Left renal pelvis (tissue), 4 donors: ENCODE results near the gene CYP4F22. TPM values are rescaled to one million over a fixed set of nuclear protein-coding genes. Genes with fewer than 3 reads are reported as not detected.
"Not testable (repeated sequence)": the region's sequence is repeated elsewhere in the genome, so short reads cannot be mapped to it uniquely, and the experiment has no call there.

Source experiments
- DNase-seq, 4 donors: peaks; one replicate each; pipeline ENCODE4 v3.0.0-alpha.2; 2013; ENCODE audit warnings: low read depth in 4 of 4, low spot score in 3 of 4
- polyA plus RNA-seq, 4 donors: library from polyadenylated mRNA; unstranded; fragments of 120-200 nt; gene quantifications; one replicate each; pipeline ENCODE4 v1.2.1, GENCODE V29; 2013; ENCODE audit not compliant: insufficient read length in 4 of 4

Gene CYP4F22
- polyA plus RNA-seq: under 1 TPM in 2 of 4 donors, not detected in 2; 0.58 to 0.96 TPM

DNA sequence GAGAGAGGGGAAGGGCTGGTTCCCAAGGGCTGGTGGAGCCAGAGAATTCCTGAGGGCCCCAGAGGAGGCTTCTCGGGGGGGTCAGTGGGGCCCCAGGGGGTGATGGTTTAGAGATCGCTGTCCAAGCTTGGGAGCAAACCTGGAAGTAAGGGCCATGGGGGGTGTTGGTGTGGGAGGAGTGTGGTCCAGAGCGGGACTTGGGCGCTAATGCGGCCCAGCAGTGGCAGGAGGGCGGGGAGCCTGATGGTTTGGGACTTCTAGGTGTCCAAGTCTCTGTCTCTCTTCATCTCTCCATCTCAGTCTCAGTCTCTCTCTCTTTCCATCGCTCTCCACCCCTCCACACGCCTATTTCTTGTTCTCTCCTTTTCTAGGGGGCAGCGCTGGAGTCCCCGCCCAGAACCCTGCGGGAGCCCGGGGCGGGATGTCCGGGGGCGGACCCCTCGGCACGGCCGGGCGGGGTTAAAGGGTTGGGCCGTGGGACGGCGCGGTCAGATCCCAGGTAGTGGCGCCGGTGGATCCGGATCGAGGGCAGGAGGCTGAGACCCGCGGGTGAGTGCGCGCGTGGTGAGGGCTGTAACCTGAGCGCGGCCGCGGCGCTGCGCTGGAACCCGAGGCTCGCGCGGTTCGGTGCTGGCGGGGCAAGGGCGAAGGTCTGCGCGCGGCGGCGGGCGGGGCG is at the start of gene CYP4F22:
Gene CYP4F22 (plus strand): TSS at position 491 of the 676 bp plus-strand sequence. CDS start 16,812 bp downstream, outside the sequence.
- DNase-seq: no peak

DNA sequence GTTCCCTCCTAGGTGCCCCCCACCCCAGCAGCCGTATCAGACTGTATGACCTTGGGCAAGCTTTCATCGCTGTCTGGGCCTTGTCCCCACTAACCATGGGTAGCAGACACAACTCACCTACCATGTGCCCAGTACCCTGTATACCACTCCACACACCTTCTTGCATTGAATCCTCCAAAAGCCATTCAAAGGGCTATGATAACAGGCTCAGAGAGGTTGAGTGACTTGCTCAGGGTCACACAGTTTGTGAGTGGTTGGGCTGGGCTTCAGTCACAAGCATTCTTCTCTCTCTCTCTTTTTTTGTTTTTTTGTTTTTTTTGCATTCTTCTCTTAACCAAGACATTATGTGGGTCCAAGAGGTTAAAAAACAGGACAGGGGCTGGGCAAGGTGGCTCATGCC is 46.6 kb upstream of the CYP4F22 start:
- DNase-seq: no peak

DNA sequence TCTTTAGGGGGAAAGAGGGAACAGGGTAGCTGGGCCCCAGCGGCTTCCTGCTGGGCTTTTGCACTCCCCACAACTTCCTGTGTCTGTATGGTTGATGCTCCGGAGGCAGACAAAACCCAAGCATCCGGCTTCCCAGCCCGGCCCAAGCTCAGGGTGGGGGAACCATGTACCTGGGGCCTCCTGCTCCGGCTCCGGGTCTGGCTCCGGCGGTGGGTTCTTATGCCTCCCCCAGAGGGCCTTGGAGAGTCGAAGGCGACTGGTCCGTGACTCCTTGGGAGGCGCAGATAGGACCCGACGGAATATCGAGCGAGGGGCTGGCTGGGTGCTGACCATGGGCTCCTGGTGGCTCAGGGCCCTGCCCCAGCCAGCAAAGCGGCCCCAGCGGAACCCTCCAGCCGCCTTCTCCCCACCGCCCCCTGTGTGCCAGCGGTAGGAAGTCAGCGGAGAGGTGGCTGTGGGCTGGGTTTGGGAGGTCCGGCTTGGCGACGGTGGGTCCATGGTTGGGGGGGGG is 44.4 kb upstream of the CYP4F22 start:
- DNase-seq: no peak

DNA sequence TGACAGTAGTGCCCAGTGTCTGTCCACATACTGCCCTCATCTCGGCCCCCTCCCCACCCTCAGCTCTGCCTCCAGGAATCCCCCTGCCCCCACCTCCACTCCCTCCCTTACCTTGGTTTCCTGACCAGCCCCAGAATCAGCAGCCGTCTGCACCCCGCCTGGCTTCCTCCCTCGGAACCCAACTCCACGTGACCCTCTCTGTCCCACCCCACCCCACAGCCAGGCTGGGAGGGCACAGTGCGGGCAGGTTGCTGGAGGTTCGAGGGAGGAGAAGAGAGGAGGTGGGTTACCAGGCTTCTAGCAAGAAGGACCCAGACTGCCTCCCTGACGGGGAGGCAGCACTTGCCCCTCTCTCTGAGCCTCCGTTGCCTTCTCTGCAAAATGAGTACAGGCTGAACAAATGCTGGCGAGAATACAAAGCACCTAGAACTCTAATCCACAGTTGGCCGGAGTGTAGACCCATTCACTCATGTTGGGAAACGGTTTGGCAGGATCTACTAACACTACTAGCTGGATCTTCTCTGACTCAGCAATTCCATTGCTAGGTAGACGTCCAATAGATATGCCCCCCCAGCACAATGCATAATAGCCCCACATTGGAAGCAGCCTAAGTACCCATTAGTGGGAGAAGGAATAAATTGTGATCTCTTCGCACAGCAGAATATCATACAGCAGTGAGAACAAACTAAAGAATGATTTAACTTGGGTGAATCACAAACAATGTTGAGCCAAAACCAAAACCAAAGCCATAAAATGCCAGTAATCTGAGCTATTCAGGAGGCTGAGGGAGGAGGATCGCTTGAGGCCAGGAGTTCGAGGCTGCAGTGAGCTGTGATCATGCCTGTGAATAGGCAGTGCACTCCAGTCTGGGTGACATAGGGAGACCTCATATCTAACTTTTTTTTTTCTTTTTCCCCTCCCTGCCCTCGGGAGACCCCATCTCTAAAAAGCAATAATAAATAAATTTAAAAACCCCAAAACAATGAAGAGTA is 43.6 kb upstream of the CYP4F22 start, which contains the start of gene RASAL3:
Gene RASAL3 (minus strand): TSS at position 151 of the 992 bp plus-strand sequence. CDS start 186 bp downstream, outside the sequence.
- no peak for DNase-seq

DNA sequence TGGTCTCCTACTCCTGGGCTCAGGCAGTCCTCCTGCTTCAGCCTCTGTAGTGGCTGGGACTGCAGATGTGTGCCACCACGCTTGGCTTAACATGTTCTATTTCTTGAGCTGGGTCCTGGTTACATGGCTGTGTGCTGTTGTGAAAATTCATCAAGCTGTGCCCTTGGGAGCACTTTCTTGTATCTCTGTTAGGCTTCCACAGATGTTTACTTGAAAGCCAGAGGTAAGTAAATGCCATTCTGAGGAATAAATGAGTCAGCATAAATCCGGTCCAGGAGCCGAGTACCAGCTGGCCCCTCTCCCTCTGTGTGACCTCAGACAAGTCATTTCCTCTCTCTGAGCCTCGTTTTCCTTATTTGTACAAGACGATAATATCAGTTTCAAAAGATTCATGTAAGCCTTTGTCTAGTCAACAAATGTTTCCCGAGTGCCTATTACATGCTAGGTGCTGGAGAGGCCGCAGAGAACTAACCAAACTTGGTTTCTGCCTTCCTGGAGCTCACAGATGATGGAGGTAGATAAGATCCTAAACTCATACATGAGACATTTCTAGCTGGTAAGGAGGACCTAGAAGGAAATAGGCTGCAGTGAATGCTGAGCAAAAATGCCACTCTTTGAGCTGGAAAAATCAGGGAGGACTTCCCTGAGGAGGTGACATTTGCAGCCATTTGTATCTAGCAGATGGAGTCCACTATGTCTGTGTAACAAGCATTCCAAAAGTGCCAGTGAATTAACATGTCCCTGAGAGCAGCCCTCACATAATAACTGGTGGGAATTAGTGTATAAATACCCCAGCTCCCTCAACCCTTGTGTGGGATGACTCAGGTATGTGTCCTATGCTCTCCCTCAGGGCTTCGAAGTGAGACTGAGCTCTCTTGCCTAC is 41.2 kb upstream of the CYP4F22 start:
- DNase-seq: no peak

DNA sequence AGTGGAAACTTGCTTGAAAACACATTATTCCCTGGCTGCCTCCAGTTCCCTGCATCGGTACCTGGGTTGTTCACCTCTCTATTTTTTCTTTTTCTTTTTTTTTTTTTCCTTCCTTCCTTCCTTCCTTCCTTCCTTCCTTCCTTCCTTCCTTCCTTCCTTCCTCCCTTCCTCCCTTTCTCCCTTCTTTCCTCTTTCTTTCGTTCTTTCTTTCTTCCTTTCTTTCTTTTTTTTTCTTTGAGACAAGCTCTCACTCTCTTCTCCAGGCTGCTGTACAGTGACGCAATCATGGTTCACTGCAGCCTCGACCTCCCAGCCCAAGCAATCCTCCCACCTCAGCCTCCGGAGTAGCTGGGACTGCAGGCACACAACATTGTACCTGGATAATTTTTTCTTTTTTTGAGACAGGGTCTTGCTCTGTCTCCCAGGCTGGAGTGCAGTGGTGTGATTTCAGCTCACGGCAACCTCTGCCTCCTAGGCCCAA is 40.6 kb upstream of the CYP4F22 start:
- no peak for DNase-seq

DNA sequence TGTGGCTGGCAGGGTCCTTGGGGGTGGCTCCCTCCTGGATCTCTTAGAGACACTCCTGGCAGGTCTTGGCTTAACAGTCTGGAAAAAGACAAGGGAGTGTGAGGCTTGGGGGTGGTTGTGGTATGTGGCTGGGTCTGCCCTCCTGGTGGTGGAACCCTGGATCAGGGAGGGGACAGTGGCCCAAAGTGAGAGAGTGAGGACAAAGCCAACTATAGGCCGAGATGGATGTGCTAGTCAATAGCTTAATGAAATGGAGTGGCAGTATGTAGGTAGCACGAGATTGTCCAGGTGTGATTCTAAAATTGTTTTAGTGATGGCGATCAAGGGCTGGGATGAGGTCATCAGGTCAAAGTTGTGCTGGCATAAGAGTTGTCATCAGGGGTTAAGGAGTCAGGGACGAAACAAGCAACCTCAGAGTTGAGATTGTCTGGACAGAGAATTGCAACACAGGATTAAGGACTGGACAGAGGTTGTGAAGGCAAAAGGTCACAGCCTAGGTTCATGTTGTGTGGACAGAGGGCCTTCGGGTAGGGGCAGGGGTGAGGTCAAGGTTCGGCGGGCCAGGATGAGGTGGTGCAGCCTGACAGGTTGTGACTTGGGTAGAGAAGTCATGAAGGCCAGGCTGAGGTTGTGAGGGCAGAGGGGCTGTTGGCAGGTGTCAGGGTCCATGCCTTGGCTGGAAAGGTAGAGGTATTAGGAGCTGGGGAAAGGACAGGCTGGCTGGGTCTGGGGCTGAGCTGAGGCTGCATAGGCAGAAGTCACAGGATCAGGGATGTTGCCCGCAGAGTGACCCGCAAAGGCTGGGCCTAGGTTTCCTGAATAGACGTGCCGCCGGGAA is 39.4 kb upstream of the CYP4F22 start:
- no peak for DNase-seq

DNA sequence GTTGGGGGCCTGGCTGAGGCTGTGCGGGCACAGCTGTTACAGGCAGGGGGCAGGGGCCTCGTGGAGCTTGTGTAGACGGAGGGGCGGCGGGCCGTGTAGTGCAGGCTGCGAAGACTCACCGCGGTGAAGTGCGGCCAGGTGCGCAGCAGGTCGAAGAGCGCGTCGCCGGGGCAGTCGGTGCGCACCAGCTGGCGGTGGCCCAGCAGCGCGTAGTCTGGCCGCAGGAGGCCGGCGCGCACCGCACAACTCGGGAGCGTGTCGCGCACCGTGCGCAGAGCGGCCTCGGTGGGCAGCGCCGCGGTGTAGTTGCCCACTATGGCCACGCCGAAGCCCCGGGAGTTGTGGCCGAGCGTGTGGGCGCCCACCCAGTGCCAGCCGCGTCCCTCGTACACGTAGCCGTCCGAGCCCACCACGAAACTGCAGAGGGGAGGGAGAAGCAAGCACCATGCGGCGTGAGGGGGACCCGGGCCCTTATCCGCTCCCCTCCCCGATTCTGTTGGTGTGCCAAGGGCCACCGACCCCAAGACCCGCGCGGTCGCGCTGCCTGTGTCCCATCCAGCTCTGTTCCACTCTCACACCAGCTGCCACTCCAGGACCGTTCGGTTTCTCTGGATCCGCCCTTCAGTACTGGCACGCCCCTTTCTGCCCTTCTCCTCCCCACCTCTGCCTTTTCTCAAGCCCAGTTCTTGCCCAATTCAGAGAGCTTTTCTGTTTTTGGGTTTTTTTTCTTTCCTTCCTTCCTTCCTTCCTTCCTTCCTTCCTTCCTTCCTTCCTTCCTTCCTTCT is 38.6 kb upstream of the CYP4F22 start:
- DNase-seq: no peak

DNA sequence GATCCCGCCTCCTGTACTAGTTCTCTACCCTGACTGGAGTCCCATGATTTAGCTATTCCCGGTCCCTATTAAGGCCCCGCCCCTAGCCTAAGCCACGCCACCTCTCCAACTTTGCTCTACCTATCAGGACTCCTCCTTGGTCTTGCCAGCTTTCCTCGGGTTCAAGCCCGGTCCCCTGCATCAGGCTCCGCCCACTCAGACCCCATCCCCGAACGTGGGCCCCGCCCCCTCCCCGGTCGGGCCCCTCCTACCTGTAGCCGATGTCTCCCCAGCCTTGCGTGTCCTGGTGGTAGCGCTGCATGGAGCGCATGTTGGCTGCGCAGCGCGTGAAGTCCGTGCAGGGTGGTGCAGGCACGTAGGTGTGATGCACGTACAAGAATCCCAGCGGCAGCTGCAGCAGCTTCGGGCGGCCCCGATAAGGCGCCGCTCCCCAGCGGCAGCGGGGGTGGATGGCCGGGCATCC is 36.7 kb upstream of the CYP4F22 start:
- no peak for DNase-seq

DNA sequence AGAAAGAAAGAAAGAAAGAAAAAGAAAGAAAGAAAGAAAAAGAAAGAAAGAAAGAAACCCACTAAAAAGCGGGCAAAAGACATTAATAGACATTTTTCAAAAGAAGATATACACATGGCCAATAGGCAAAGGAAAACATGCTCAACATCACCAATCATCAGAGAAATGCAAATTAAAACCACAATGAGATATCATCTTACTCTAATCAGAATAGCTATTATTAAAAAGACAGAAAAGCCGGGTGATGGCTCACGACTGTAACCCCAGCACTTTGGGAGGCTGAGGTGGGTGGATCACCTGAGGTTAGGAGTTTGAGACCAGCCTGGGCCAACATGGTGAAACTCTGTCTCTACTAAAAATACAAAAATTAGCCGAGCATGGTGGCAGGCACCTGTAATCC is 34.5 kb upstream of the CYP4F22 start:
- not testable (repeated sequence) for DNase-seq

DNA sequence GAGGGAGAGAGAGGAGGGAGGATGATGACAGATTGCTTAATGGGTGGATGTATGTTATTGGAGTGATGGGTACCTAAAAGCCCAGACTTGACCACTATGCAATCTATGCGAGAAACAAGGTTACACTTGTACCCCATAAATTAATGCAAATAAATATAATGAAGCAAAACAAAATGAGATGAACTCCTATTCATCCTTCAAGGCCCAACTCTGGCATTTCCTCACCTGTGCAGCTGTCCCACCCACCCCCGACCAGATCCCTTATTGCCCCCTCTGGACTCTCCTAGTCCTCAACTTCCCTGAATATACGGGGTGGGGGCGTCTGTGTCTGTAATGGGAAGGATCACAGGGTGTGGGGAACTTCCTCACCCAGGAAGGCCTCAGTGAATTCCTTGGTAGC is 33.2 kb upstream of the CYP4F22 start:
- DNase-seq: no peak

DNA sequence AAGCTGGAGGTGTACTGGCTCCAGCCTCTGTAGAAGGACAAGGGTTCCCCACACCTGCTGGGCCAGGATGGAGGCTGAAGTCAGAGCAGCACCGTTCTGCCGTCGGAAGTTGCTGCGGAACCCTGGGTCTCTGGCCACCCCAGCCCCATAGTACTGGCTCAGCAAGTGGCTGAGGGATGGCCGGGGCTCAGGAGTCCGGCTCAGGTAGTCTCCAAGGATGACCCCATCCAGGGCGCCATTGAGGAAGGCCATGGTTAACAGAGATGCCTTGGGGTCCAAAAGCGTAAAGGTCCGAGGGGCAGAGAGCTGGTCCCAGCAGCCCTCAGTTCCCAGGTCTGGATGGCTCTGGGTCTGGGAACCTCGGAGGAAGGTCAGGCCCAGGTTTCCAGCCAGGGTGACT is 32.7 kb upstream of the CYP4F22 start:
- no peak for DNase-seq

DNA sequence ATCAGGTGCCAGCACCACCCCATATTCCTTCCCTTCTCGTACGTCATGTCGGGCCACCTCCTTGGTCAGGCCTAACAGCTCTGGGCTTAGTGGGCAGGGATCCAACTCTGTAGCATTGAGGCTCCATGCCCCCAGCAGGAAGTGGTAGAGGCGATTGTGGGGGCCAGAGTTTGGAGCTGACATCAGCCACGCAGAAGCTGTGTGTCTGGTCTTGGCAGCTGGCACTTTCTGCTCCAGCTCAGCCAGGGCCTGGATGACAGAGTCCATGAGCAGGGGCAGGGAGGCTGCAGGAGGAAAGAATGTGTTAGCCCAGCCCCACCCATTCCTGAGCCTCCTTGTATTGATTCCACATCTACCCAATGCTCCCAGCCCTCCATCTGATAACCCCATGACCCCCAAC is 32.0 kb upstream of the CYP4F22 start:
- DNase-seq: no peak

DNA sequence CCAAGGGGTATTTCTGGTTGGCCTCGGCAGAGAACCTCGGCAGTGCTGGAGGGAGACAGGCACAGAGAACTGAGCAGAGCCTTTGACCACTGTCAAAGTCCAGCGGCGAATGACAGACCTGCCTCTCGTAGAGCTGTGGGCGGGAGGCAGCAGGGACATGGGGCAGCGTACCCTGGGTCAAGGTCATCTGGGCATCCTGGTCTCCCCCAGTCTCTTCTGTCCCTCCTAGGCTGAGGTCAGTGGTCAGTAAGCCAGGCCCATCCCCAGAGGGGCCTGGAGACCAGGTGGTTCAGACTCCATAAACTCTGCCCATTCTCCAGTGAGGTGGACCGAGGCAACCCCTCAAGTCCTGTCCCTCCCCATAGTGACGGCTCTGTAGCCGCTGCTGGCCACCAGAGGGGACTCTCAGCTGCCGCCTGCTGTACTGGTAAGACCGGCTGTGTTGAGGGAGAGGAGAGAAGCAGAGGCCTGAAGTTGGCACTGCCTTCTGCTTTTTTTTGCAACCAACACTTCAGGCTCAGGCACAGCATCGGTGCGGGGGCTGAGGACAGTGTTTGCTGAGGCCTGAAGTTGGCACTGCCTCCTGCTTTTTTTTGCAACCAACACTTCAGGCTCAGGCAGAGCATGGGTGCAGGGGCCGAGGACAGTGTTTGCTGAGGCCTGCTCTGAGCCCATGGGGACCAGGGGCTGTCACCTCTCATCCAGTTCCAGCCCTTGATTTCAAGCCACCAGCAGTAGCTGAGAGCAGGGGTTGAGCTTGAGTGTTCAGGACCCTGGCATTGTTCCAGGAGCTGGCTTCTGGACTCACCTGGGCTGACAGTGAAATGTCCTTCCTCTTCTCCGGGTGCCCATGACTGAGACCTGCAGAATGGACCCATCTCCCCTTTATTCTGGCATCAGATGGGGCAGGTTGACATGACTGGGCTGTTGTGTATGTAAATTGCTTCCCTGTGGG is 28.7 kb upstream of the CYP4F22 start, which contains the start of gene PGLYRP2:
Gene PGLYRP2 (minus strand): TSS at position 111 of the 955 bp plus-strand sequence. CDS start 130 bp downstream, outside the sequence.
- DNase-seq: no peak

DNA sequence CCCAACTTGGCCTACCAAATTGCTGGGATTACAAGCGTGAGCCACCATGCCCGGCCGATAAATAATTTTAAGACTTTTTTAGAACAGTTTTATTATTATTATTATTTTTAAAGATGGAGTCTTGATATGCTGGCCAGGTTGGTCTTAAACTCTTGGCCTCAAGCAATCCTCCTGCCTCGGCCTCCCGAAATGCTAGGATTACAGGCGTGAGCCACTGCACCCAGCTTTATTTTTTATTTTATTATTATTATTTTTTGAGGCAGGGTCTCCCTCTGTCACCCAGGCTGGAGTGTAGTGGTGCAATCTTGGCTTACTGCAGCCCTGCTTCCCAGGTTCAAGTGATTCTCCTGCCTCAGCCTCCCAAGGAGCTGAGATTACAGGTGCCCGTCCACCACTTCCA is 27.3 kb upstream of the CYP4F22 start:
- not testable (repeated sequence) for DNase-seq

DNA sequence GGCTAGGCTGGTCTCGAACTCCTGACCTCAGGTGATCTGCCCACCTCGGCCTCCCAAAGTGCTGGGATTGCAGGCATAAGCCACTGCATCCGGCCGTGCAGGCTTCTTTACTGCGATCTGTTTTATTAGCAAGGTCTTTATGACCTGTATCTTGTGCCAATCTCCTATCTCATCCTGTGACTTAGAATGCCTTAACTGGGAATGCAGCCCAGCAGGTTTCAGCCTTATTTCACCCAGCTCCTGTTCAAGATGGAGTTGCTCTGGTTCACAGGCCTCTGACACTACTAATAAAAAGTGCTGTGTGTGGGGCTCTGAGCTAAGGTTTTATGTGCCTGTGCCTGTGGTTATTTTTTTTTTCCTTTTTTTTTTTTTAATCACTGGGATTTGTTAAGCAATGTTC is 22.6 kb upstream of the CYP4F22 start:
- not testable (repeated sequence) for DNase-seq

DNA sequence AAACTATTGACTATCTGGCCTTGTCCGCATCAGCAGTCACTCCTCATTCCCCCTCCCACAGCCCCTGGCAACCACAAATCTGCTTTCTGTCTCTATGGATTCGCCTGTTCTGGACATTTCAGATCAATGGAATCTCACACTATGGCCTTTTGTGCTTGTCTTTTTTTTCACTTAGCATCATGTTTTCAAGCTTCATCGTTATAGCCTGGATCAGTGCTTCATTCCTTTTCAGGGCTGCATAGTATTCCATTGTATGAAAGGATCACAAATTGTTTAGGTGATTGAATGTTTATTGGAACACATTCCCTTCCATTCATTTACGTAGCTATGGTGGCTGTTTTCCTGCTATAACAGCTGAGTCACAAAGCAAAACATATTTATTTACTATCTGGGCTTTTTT is 21.3 kb upstream of the CYP4F22 start:
- DNase-seq: no peak
